ENCODE data around the gene RBM4B.

DNA sequence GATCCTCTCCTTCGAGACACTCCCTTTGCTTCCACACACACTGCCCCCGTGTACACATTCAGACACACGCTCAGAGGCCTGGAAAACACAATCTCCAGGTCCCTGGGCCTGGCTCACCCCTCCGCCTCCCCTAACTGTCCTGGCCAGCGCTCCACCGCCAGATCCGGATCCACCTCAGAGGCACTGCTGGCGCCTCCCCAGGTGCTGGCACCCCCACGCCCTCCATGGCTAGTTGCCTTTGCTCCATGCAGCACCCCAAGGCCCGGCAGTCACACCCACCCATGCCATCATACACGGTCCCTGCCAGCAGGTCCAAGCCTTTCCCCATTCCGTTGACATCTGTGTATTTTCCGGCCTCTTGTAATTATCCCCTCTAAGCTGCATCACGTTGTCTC lies 40.2 kb upstream of the RBM4B start:
- no peak for TF ChIP-seq NFYB (CRISPR knock-in tag; IDR thresholded peaks at IDR 0.05)
- TF ChIP-seq, protein P1, sequence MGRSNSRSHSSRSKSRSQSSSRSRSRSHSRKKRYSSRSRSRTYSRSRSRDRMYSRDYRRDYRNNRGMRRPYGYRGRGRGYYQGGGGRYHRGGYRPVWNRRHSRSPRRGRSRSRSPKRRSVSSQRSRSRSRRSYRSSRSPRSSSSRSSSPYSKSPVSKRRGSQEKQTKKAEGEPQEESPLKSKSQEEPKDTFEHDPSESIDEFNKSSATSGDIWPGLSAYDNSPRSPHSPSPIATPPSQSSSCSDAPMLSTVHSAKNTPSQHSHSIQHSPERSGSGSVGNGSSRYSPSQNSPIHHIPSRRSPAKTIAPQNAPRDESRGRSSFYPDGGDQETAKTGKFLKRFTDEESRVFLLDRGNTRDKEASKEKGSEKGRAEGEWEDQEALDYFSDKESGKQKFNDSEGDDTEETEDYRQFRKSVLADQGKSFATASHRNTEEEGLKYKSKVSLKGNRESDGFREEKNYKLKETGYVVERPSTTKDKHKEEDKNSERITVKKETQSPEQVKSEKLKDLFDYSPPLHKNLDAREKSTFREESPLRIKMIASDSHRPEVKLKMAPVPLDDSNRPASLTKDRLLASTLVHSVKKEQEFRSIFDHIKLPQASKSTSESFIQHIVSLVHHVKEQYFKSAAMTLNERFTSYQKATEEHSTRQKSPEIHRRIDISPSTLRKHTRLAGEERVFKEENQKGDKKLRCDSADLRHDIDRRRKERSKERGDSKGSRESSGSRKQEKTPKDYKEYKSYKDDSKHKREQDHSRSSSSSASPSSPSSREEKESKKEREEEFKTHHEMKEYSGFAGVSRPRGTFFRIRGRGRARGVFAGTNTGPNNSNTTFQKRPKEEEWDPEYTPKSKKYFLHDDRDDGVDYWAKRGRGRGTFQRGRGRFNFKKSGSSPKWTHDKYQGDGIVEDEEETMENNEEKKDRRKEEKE (IDR thresholded peaks at IDR 0.05): no peak
- TF ChIP-seq HNRNPH1 (optimal IDR thresholded peaks at IDR 0.05; ENCODE audit: low read depth, low read length): no peak
- no peak for TF ChIP-seq EZH2 (conservative IDR thresholded peaks at IDR 0.05; ENCODE audit: low read depth, low read length)
- TF ChIP-seq MAFK (conservative IDR thresholded peaks at IDR 0.05 in 1 of 2, IDR thresholded peaks at IDR 0.05 in 1 of 2; ENCODE audit: low read length in 2 of 2): no peak
- TF ChIP-seq, protein P2, sequence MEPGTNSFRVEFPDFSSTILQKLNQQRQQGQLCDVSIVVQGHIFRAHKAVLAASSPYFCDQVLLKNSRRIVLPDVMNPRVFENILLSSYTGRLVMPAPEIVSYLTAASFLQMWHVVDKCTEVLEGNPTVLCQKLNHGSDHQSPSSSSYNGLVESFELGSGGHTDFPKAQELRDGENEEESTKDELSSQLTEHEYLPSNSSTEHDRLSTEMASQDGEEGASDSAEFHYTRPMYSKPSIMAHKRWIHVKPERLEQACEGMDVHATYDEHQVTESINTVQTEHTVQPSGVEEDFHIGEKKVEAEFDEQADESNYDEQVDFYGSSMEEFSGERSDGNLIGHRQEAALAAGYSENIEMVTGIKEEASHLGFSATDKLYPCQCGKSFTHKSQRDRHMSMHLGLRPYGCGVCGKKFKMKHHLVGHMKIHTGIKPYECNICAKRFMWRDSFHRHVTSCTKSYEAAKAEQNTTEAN (CRISPR knock-in tag; conservative IDR thresholded peaks at IDR 0.05): no peak
- TF ChIP-seq CREB1 (IDR thresholded peaks at IDR 0.05): no peak
- no peak for TF ChIP-seq CREB1 (CRISPR knock-in tag; IDR thresholded peaks at IDR 0.05)

All from HepG2 (cell line).